GM12875 (cell line): ENCODE measurements around the gene FBXO24.

ENCODE experiments used
- H3K4me3 ChIP-seq: one replicate; pipeline ENCODE4 v1.5.1; 2011; ENCODE audit warnings: low read depth, low read length, control low read depth
- CTCF ChIP-seq: IDR thresholded peaks from 2 replicates; pipeline ENCODE4 v1.5.1; 2011; ENCODE audit warnings: low read depth, mild to moderate bottlenecking, control low read depth, inconsistent platforms, low read length, moderate library complexity, borderline replicate concordance; ENCODE audit not compliant: insufficient read depth

The FBXO24 gene

DNA sequence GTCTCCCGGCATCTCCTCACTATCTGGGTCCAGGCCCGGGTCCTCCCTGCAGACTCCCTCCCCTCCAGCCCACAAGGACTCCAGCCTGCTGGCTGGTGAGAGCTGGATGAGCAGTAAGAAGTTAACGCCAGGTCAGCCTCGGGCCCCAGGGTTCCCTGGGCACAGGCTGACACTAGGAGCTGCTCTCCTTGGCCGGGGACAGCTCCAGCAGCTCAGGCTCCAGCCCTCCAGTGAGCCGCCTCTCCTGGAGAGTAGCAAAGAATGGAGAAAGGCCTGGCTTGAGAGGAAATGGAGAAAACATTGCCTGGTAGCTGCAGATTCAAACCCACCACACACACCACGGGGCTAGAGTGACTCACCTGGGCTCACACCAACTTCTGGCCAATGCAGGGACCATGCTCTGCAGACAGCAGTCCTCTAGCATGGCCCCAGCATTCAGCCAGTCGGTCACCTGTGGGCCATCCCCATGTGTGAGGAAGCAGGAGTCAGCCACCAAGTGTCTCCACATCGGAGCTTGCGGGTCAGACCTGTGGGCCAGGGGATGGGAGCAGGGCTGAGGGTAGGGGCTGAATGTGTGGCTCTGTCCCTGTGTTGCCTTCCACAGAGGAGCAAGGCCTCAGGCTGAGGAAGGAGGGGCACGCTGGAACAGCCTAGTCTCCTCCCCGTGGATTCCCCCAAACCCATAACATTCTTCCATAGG is 18.9 kb upstream of the FBXO24 start:
- no peak overlapping the region for H3K4me3 ChIP-seq
- TF ChIP-seq CTCF, result no peak

GRCh38 chr7:100567751-100568175 is 18.4 kb upstream of the FBXO24 start:
- TF ChIP-seq CTCF, result no peak

DNA sequence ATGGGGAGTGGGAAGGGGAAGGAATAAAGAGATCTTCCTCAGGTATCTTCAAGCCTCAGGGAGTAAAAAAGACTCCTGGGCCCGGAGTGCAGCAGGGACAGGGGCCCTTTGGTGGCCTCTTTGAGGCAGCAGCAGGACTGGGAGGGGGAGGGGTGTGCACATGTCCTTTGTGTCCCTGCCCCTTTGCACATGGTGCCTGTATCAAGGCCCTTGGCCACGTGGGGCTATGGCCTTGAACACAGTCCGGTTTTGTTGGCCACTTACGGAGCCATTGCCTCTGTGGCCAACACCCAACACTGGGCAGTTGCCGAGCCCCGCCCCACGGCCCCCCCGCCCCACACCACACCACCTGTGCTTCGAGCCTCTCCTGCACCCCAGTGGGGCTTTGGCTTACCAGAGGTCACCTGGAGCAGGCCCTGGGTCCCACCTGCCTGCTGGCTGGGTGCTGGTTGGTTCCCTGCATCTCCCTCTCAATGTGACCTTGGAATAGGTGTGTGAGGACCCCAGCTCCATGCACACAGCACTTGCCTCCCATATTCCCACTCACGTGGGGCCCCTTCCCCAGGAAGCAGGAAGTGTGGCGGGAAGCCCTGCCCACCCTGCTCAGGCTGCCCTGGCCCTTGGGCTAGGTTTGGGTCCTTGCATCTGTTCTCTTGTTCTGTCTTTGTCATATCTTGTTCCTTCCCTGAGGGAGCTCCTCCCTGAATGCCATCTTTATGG is 17.8 kb upstream of the FBXO24 start:
- no peak for TF ChIP-seq CTCF
- no peak overlapping the region for H3K4me3 ChIP-seq

More at GRCh38 chr7:100567751-100568175, 18.4 kb upstream of the FBXO24 start:
- H3K4me3 ChIP-seq, result no peak overlapping the region

GRCh38 chr7:100568896-100569844 is 17.0 kb upstream of the FBXO24 start:
- TF ChIP-seq CTCF, result peak; percentile 61
- no peak overlapping the region for H3K4me3 ChIP-seq

- H3K4me3 ChIP-seq, result no peak overlapping the region
- no peak for TF ChIP-seq CTCF
These were observed 14.9 kb upstream of the FBXO24 start for GRCh38 chr7:100570954-100571828.

GRCh38 chr7:100571829-100572116 is 14.4 kb upstream of the FBXO24 start:
- no peak for TF ChIP-seq CTCF
- no peak overlapping the region for H3K4me3 ChIP-seq
